GM23338 (cell line): Measurements from ENCODE around the gene EGR1.

Experiments used
- CREB1 ChIP-seq: fragments of 250-450 bp; sonication (Bioruptor Pico); IDR thresholded peaks from 2 replicates; pipeline ENCODE4 v1.5.0; 2020; ENCODE audit warnings: low read depth, mild to moderate bottlenecking, moderate library complexity
- CTCF ChIP-seq, 2 experiments: fragments of 200-600 bp in 1 of 2; sonication (generic) in 1 of 2; conservative IDR thresholded peaks; 2 replicates each; pipeline versions ENCODE4 v1.5.1 to v1.6.1; 2016 to 2017; ENCODE audit warnings: antibody characterized with exemption in 2 of 2, low read depth in 2 of 2, mild to moderate bottlenecking in 2 of 2, moderate library complexity in 1 of 2
- EZH2 ChIP-seq: fragments of 200-600 bp; sonication (generic); IDR thresholded peaks from one replicate; pipeline ENCODE4 v1.8.0; 2017; ENCODE audit warnings: antibody characterized with exemption, mild to moderate bottlenecking, low read depth; ENCODE audit not compliant: unreplicated experiment
- EZH2phosphoT487 ChIP-seq: fragments of 200-600 bp; sonication (generic); IDR thresholded peaks from one replicate; pipeline ENCODE4 v1.8.1; 2018; ENCODE audit warnings: antibody characterized with exemption; ENCODE audit not compliant: unreplicated experiment
- JUNB ChIP-seq: IDR thresholded peaks from one replicate; pipeline ENCODE4 v1.6.1; 2016; ENCODE audit warnings: antibody characterized with exemption; ENCODE audit not compliant: unreplicated experiment
- POLR2AphosphoS5 ChIP-seq: IDR thresholded peaks from 2 replicates; pipeline ENCODE4 v1.6.1; 2016; ENCODE audit warnings: antibody characterized with exemption, low read depth
- REST ChIP-seq: IDR thresholded peaks from one replicate; pipeline ENCODE4 v1.6.1; 2018; ENCODE audit warnings: antibody characterized with exemption; ENCODE audit not compliant: unreplicated experiment
- STAT1 ChIP-seq: IDR thresholded peaks from one replicate; pipeline ENCODE4 v1.6.1; 2016; ENCODE audit warnings: antibody characterized with exemption; ENCODE audit not compliant: unreplicated experiment

- TF ChIP-seq JUNB = no peak
- TF ChIP-seq EZH2 = no peak
- TF ChIP-seq CTCF (conservative IDR thresholded peaks at IDR 0.05; ENCODE audit: low read depth in 2 of 2) = no peak
- no peak for TF ChIP-seq CREB1 (CRISPR knock-in tag)
- no peak for TF ChIP-seq REST
- no peak for TF ChIP-seq EZH2phosphoT487
- no peak for TF ChIP-seq STAT1
- TF ChIP-seq POLR2AphosphoS5 = no peak
These were observed 17.2 kb upstream of the EGR1 start for GRCh38 chr5:138448070-138448469.
